22Rv1 (cell line): Measurements from ENCODE around the gene LRCH1.

Experiments
- ZFX ChIP-seq: fragments of 450-650 bp; IDR thresholded peaks from 2 replicates; pipeline ENCODE4 v1.6.1; 2017; ENCODE audit warnings: antibody characterized with exemption, borderline replicate concordance
- TF ChIP-seq, protein P1 (sequence below): fragments of 450-650 bp; IDR thresholded peaks from 2 replicates; pipeline ENCODE4 v1.5.1; 2017; ENCODE audit warnings: mild to moderate bottlenecking

DNA sequence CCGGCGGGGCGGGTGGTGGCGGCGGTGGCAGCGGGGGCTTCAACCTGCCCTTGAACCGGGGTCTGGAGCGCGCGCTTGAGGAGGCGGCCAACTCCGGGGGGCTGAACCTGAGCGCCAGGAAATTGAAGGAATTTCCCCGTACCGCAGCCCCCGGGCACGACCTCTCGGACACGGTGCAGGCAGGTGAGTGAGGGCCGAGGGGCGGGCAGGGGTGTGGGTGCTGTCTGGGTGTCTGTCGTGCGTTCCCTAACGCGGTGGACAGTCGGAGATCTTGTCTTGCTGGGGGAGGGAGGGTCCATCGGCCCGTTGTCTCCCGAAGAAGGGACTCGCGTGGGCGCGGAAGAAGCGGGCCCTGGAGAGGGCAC is 533 bp downstream of the LRCH1 start:
- TF ChIP-seq, protein P1, sequence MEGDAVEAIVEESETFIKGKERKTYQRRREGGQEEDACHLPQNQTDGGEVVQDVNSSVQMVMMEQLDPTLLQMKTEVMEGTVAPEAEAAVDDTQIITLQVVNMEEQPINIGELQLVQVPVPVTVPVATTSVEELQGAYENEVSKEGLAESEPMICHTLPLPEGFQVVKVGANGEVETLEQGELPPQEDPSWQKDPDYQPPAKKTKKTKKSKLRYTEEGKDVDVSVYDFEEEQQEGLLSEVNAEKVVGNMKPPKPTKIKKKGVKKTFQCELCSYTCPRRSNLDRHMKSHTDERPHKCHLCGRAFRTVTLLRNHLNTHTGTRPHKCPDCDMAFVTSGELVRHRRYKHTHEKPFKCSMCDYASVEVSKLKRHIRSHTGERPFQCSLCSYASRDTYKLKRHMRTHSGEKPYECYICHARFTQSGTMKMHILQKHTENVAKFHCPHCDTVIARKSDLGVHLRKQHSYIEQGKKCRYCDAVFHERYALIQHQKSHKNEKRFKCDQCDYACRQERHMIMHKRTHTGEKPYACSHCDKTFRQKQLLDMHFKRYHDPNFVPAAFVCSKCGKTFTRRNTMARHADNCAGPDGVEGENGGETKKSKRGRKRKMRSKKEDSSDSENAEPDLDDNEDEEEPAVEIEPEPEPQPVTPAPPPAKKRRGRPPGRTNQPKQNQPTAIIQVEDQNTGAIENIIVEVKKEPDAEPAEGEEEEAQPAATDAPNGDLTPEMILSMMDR: no peak
- no peak for TF ChIP-seq ZFX
